Mesenteric fat pad (tissue), 1 donor: ENCODE results near the gene RMI2. TPM values are rescaled to one million over a fixed set of nuclear protein-coding genes. Genes with fewer than 3 reads are reported as not detected.

Experiments used
- DNase-seq: peaks from one replicate; pipeline ENCODE4 v3.0.0-alpha.2; 2020; ENCODE audit warnings: low spot score
- microRNA-seq: library from miRNA; unstranded; fragments of <30 nt; microRNA quantifications from one replicate; pipeline ENCODE4 v1.2.0, GENCODE V29; 2020; ENCODE audit warnings: borderline number of aligned reads
- total RNA-seq: library from RNA; stranded (reverse); fragmentation: NEBNext Ultra II Directional; extraction: Animal tissue kit (Norgen Biotek cat#: 25700); gene quantifications from one replicate; pipeline ENCODE4 v1.2.1, GENCODE V29; 2021
- donor health status: DM: yes; HTN: yes; CAD: no.

The RMI2 gene
- total RNA-seq, 1 donor from 2014 or later, result 0.45 TPM

GRCh38 chr16:11396241-11397048, 51.2 kb downstream of the RMI2 start:
- DNase-seq, result no peak

- no peak for DNase-seq
Measured at GRCh38 chr16:11398136-11398535, 52.9 kb downstream of the RMI2 start.

- DNase-seq, result no peak
Measured at GRCh38 chr16:11398851-11399250, 53.6 kb downstream of the RMI2 start.

- DNase-seq, result no peak
Measured at GRCh38 chr16:11399261-11399831, 54.1 kb downstream of the RMI2 start.

- DNase-seq, result no peak
Measured at GRCh38 chr16:11400076-11400475, 54.8 kb downstream of the RMI2 start.

Small RNAs within 50 kb of the gene (microRNA-seq; reads per million reads assigned to microRNA genes)
- gene MIR548H2, result not detected

Other genes starting within 250 kb of the RMI2 start
- gene SOCS1, start 89.3 kb upstream of the RMI2 start, total RNA-seq, result 35.0 TPM
- not detected for gene TNP2, start 76.1 kb upstream of the RMI2 start, total RNA-seq
- not detected for gene PRM3, start 71.8 kb upstream of the RMI2 start, total RNA-seq
- not detected for gene PRM2, start 69.0 kb upstream of the RMI2 start, total RNA-seq
- not detected for gene PRM1, start 64.1 kb upstream of the RMI2 start, total RNA-seq
- 191 TPM for gene LITAF, start 241.5 kb downstream of the RMI2 start, total RNA-seq